Smooth muscle cell (in vitro differentiated cells): ENCODE data around the gene ADH7. TPM values are rescaled to one million over a fixed set of nuclear protein-coding genes. Genes with fewer than 3 reads are reported as not detected.
"Not testable (repeated sequence)": the region's sequence is repeated elsewhere in the genome, so short reads cannot be mapped to it uniquely, and the experiment has no call there.

Experiments used
- DNase-seq: peaks from one replicate; lab custom pipeline; 2025; ENCODE audit not compliant: unreplicated experiment; lab: John Stamatoyannopoulos, UW
- H2AFZ ChIP-seq: fragments of 200-600 bp; sonication (generic); 2 replicates; pipeline ENCODE4 v1.6.0; 2016; ENCODE audit warnings: antibody characterized with exemption, low read depth, mild to moderate bottlenecking
- H3F3A ChIP-seq: fragments of 200-600 bp; sonication (generic); 2 replicates; pipeline ENCODE4 v1.6.0; 2017; ENCODE audit warnings: antibody characterized with exemption, low read depth
- H3K27ac ChIP-seq: fragments of 200-600 bp; sonication (generic); 2 replicates; pipeline ENCODE4 v1.5.1; 2016; ENCODE audit warnings: low read depth, mild to moderate bottlenecking
- H3K27me3 ChIP-seq: fragments of 200-600 bp; sonication (generic); 2 replicates; pipeline ENCODE4 v1.6.1; 2016; ENCODE audit warnings: low read depth, mild to moderate bottlenecking
- H3K36me3 ChIP-seq: fragments of 200-600 bp; sonication (generic); 2 replicates; pipeline ENCODE4 v1.5.1; 2016; ENCODE audit warnings: low read depth
- H3K4me1 ChIP-seq: fragments of 200-600 bp; sonication (generic); 2 replicates; pipeline ENCODE4 v1.5.1; 2016; ENCODE audit warnings: low read depth
- H3K4me2 ChIP-seq: fragments of 200-600 bp; sonication (generic); 2 replicates; pipeline ENCODE4 v1.6.0; 2016; ENCODE audit warnings: mild to moderate bottlenecking
- H3K4me3 ChIP-seq: fragments of 200-600 bp; sonication (generic); 2 replicates; pipeline ENCODE4 v1.5.1; 2016; ENCODE audit warnings: mild to moderate bottlenecking
- H3K79me2 ChIP-seq: fragments of 200-600 bp; sonication (generic); 2 replicates; pipeline ENCODE4 v1.6.0; 2016; ENCODE audit warnings: low read depth, mild to moderate bottlenecking
- H3K9ac ChIP-seq: fragments of 200-600 bp; sonication (generic); 2 replicates; pipeline ENCODE4 v1.6.0; 2016; ENCODE audit warnings: low read depth
- H3K9me3 ChIP-seq: fragments of 200-600 bp; sonication (generic); replicated peaks from 2 replicates; pipeline ENCODE4 v1.5.1; 2016; ENCODE audit warnings: low read depth
- H4K20me1 ChIP-seq: fragments of 200-600 bp; sonication (generic); 2 replicates; pipeline ENCODE4 v1.6.0; 2016; ENCODE audit warnings: low read depth
- CTCF ChIP-seq: fragments of 200-600 bp; sonication (generic); IDR thresholded peaks from 2 replicates; pipeline ENCODE4 v1.5.1; 2017; ENCODE audit warnings: borderline replicate concordance, mild to moderate bottlenecking, antibody characterized with exemption; ENCODE audit not compliant: insufficient read depth, poor library complexity, severe bottlenecking
- WGBS: methylation state at CpG from one replicate; pipeline ENCODE4 v1.1.7; 2016; ENCODE audit warnings: low lambda C conversion rate; 5-methylcytosine and 5-hydroxymethylcytosine counted together
- polyA plus RNA-seq: library from polyadenylated mRNA; unstranded; fragments of >200 nt; fragmentation: Nextera tagmentation; extraction: Ambion mirVana; gene quantifications from 2 replicates; pipeline ENCODE4 v1.2.1, GENCODE V29; 2016
- total RNA-seq: library from RNA; depleted of rRNA; stranded (reverse); fragments of >200 nt; gene quantifications from 2 replicates; pipeline ENCODE4 v1.2.3, GENCODE V29; 2014

ADH7 gene
- total and polyA plus RNA-seq, 2 experiments from 2014 or later, result not detected

DNA sequence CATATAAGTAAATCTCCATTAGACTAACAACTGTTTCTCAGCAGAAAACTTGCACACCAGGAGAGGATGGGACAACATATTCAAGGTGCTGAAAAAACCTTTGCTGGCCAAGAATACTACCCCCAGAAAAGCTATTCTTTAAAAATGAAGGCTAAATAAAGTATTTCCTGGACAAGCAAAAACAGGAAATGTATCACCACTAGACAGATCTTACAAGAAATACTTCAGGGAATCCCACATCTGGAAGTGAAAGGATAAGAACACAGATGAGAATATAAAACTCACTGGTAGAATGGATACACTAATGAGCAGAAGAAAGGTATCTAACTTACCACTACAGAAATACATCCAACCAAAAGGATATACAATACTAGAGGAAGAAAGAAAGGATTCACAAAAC is 55.6 kb downstream of the ADH7 start:
- TF ChIP-seq CTCF, result no peak
- no peak for DNase-seq
- no peaks in the 10 kb centered on the region for H4K20me1 ChIP-seq
- no peaks in the 10 kb centered on the region for H3K27me3 ChIP-seq
- H3K9me3 ChIP-seq, result no peaks in the 10 kb centered on the region
- H3K36me3 ChIP-seq, result no peaks in the 10 kb centered on the region
- H3K4me1 ChIP-seq, result no peaks in the 10 kb centered on the region
- no peak overlapping the region for H3K4me2 ChIP-seq
- no peak overlapping the region for H3K4me3 ChIP-seq
- H3F3A ChIP-seq, result no peaks in the 10 kb centered on the region
- H2AFZ ChIP-seq, result no peak overlapping the region
- H3K27ac ChIP-seq, result no peak overlapping the region
- no peaks in the 10 kb centered on the region for H3K79me2 ChIP-seq
- no peak overlapping the region for H3K9ac ChIP-seq

- no peak for TF ChIP-seq CTCF
Observed at GRCh38 chr4:99378876-99379275, 56.3 kb downstream of the ADH7 start.

GRCh38 chr4:99377341-99377740 is 57.8 kb downstream of the ADH7 start:
- TF ChIP-seq CTCF, result peak; percentile 29
- H3K4me1 ChIP-seq, H3K9ac ChIP-seq, H3K9me3 ChIP-seq, H2AFZ ChIP-seq, H4K20me1 ChIP-seq, H3K27ac ChIP-seq, H3K36me3 ChIP-seq, H3K79me2 ChIP-seq, DNase-seq, H3K4me2 ChIP-seq, H3F3A ChIP-seq, H3K4me3 ChIP-seq, H3K27me3 ChIP-seq: not testable (repeated sequence)
- WGBS, result 63% methylated on average over 6 of the region's 6 CpGs

More at GRCh38 chr4:99378876-99379275, 56.3 kb downstream of the ADH7 start:
- 80% methylated on average over 3 of the region's 3 CpGs for WGBS
- no peak overlapping the region for H3K4me3 ChIP-seq
- H2AFZ ChIP-seq, result no peak overlapping the region
- no peaks in the 10 kb centered on the region for H3K4me1 ChIP-seq
- no peak overlapping the region for H3K27ac ChIP-seq
- no peaks in the 10 kb centered on the region for H3K79me2 ChIP-seq
- no peak for DNase-seq
- H4K20me1 ChIP-seq, result no peaks in the 10 kb centered on the region
- H3K9ac ChIP-seq, result no peak overlapping the region
- no peaks in the 10 kb centered on the region for H3K36me3 ChIP-seq
- H3K4me2 ChIP-seq, result no peak overlapping the region
- no peaks in the 10 kb centered on the region for H3K27me3 ChIP-seq
- H3K9me3 ChIP-seq, result no peaks in the 10 kb centered on the region
- H3F3A ChIP-seq, result no peaks in the 10 kb centered on the region

GRCh38 chr4:99372464-99372863 is 62.7 kb downstream of the ADH7 start:
- not testable (repeated sequence) for H3K36me3 ChIP-seq, H3K4me2 ChIP-seq, H3K27ac ChIP-seq, H3K4me1 ChIP-seq, H3K4me3 ChIP-seq, H3F3A ChIP-seq, H3K79me2 ChIP-seq, H4K20me1 ChIP-seq, H3K9ac ChIP-seq, DNase-seq, H3K27me3 ChIP-seq, H3K9me3 ChIP-seq, H2AFZ ChIP-seq
- WGBS, result 94% methylated on average over 2 of the region's 2 CpGs

GRCh38 chr4:99367817-99368216 is 67.3 kb downstream of the ADH7 start:
- WGBS, result 87% methylated on average over 2 of the region's 2 CpGs
- H3K4me2 ChIP-seq, H3F3A ChIP-seq, H2AFZ ChIP-seq, H3K79me2 ChIP-seq, H3K9ac ChIP-seq, H4K20me1 ChIP-seq, H3K36me3 ChIP-seq, H3K27me3 ChIP-seq, H3K4me1 ChIP-seq, H3K27ac ChIP-seq, DNase-seq, H3K4me3 ChIP-seq, H3K9me3 ChIP-seq: not testable (repeated sequence)
